Measurements from ENCODE around the gene NCOA3.
"Not testable (repeated sequence)": the region's sequence is repeated elsewhere in the genome, so short reads cannot be mapped to it uniquely, and the experiment has no call there.

GRCh38 chr20:47554283-47554682 lies 52.6 kb downstream of the NCOA3 start:
- TF ChIP-seq CTCF, POLR2A (IDR thresholded peaks at IDR 0.05): not testable (repeated sequence)
